ENCODE measurements around the gene PCK2.
A peak's percentile ranks its signal among the peaks of the same experiment; 100 is the strongest.

PCK2 gene

DNA sequence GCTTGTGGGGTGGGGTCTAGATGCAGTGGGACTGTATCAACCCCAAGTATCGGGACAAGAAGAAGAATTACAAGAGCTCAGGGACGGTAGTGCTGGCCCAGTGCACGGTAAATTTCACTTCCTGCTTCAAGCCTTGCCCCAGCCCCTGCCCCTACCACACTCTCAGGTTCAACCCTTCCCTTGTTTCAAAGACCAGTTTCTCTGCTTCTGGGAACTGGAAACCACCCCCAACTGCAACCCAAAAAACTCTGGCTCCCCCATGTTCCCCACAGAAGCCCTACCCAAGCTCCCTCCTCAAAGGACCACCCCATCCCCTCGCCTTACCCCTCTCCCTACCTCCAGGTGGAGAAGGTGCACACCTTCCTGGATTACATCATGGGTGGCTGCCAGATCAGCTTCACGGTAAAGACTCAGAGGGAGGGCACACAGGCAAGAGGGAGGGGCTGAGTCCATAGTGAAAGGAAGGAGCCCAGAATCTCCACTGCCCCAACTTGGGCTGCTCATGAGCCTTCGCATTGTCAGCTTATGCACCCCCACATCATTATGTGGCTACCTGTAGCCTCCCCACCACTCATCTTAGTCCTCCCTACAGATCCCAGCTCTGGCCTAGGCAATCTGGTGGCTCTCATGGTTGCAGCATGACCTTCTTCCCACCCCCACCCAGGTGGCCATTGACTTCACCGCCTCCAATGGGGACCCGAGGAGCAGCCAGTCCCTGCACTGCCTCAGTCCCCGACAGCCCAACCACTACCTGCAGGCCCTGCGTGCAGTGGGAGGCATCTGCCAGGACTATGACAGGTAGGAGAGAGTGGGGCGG lies 18.4 kb upstream of the PCK2 start:
- DNase-seq (ENCODE audit: low spot score) = no peak

DNA sequence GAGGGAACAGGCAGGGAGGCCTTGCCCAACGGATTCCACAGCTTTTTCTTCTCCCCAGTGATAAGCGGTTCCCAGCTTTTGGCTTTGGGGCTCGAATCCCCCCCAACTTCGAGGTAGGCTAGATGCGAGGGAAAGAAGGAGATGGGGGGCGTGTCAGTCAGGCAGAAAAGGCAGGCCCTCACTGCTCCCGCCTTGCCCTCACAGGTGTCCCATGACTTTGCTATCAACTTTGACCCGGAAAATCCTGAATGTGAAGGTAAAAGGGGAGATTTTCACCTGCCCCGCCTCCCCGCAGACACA lies 17.9 kb upstream of the PCK2 start:
- no peak for DNase-seq (ENCODE audit: low spot score)

DNA sequence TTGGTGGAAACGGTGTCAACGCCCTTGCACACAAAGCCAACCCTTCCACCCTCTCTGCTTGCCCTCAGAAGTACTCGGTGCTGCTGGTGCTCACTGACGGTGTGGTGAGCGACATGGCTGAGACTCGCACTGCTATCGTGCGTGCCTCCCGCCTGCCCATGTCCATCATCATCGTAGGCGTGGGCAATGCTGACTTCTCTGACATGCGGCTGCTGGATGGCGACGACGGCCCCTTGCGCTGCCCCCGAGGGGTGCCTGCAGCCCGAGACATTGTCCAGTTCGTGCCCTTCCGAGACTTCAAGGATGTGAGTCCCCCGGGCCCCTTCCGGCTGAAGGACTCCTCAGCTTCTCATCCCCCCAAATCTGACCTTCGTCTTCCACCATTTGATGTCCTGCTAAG lies 17.0 kb upstream of the PCK2 start:
- no peak for DNase-seq (ENCODE audit: low spot score)

DNA sequence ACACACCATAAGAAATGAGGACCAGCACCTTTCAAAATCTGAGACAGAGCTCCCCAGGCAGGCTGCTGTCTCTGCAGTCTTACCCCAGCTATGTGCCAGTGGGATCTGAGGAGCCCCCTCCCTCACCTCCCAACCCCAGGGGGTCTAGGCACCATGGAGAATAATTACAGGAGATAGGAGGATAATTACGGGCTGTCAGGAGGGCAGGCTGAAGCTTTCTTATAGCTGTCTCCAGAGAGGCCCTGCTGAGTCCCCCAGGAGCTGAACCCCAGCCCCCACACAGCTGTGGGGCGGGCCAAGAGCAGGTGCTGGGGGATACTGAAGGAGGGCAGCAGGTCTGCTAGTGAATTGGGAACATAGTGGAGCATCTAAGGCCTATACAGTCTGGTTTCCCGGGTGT lies 16.0 kb upstream of the PCK2 start:
- no peak for DNase-seq (ENCODE audit: low spot score)

DNA sequence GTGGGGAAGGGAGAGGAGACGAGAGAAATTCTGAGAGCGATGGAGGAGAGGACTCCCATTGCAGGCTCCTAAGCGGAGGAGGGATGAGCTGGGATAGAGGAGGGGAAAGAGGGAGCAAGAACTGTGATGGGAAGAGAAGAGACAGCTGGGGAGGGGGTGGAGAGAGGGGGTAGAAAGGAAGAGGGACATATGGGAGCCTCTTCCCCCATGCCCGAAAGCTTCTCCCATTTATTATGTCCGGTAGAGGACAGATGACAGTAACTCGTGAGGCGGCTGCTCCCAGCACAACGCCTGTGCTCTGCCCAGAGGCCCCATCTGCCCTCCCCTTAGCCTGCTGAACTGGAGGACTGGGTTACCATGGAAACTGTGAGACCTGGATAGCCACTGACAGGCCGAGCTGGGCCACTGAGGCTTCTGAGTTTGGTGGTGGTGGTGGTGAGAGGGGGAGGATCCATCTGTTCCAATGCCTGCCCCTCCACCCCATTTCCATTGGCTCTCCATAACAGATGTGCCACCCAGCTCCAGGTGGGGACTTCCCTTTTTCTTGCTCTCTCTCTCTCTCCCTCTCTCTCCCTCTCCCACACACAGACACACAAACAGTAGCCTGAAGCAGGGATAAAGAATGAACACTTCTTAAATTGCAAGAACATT lies 14.5 kb upstream of the PCK2 start:
- no peak for DNase-seq (ENCODE audit: low spot score)

DNA sequence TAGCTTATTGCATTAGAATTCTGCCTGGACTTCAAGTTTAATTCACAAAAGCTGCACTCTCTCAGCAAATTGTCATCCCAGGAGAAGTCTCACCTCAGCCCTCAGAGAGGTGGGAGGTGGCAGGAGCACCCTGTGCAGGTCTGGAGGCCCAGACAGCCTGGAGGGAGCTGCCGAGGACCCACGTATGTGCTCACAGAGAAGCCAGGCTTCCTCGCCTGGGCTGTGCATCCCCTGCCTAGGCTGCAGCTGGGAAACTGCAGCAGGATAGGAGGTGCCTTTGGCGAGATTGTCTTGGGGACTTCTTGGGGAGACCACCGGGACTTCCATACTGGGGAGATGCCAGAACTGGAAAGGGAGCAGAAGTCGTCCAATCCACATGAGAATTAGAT lies 14.0 kb upstream of the PCK2 start:
- DNase-seq (ENCODE audit: low spot score) = no peak

DNA sequence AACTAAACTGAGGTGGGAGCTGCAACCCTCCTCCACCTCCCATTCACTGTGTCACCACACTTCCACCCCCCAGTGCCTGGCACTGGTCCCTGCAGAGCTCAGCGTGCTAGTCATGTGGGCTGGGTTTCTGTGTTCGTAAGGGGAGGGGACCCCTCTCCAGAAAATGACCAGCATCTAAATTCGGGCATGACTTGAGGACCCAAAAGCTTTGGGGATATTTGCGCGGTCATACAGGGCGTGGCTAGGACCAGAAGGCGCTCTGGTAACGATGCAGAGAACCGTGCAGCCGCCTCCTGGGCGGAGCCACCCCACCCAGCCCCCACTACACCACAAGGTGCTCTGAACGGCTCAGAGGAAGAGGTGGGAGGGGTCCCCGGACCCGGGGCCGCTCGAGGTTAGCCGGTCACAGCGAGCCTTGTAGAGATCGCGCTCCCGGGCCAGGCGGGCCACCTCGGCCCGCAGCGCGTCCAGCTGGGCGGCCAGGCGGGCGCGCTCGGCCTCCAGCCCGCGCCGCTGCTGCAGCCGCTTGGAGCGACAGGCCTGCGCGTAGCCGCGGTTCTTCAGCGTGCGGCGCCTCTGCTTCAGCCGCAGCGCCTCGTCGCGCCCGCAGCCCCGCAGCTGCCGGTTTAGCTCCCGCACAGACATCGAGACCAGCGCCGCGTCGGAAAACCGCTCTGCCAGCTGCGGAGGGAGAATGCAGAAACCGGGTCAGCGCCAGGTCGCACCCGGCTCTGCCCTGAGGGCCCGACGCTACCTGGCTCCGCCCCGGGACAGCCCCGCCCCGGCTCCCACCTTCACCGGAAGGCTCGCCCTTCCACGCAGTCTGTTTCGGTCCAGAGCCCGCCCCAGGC lies 13.0 kb upstream of the PCK2 start:
- no peak for DNase-seq (ENCODE audit: low spot score)

DNA sequence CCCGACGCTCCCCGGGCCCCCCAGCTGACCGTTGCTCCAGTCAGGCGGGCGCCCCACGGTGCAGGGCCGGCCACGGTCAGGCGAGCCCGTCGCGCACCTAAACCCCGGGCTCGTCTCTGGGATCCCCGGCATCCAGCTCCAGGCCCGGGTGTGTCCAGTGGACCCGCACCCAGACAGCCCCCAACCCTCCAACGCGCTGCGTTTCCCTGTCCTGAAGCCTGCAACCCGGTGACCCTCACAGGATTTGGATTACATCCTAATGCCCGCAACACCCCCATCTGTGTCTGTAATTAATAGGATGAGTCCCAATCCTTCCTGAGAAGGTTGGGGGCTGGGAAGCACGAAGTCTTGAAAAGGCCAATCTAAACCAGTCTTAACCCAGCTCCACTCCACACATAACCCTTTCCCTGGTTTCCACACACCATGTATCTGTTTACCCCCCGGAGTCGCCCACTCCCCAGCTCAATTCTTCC lies 12.3 kb upstream of the PCK2 start:
- no peak for DNase-seq (ENCODE audit: low spot score)

DNA sequence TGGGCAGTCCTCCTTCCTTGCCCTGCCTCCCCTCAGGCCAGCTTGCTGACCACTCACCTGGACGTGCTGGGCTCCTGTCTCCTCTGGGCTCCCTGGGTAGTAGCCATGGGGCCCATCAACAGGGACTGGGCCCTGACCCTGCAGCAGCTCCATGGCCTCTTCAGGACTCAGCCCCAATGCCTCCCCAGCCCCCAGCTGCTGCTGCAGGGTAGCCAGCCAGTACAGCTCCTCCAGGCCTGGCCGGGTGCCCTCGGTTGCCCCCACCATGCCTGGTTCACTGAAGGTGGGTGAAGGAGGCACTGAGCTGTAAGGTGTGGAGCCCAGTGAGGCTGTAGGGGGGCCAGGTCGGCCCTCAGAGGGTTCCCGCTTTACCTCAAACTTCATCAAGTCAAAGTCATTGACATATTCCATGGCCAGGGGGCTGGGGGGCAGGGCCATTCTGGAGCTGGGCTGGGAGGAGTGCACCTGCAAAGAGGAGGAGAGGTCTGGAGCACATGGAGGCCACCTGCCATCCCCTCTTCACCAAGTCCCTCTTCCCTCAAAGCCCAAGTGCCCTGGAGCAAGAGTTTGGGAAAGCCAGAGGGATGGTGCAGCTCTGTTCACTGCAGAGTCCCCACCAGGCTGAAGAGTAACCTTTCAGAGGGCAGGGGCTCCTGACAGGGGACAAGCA lies 11.6 kb upstream of the PCK2 start:
- DNase-seq (ENCODE audit: low spot score) = no peak

DNA sequence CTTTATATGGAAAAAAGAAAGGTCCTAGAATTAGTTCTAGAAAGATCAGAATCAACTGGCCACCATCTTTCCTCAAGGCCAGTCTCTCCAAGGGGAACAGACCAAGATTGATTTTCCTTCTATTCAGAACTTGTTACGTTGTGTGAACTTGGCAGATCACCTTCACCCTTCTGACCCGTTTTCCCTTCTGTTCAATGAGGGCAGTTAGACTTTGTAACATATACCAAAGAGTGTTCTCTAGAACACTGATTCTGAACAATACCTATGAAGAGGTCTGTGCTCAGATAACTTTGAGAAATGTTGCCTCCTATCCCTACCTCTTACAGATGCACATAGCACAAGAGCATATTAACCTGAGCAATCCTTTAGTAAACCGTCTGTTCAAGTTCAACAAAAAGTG lies 10.6 kb upstream of the PCK2 start:
- no peak for DNase-seq (ENCODE audit: low spot score)

DNA sequence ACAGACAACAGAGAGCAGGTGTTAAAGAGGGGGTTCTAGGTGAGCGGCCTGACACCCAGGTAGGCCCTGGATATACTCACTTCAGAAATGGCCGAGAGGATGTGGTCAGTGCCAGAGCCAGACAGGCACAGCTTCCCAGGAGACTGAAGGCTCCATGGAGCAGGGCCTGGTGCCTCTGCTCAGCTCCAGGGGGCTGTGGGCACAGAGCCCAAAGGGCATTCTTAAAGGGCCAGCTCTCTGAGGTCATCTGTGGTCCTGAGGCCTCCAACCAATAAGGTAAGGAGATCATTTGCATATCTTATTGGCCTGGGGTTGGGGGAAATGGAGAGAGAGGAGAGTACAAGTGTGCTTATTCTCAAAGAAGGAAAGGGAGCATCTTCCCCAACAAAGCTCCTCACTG lies 9.7 kb upstream of the PCK2 start:
- DNase-seq (ENCODE audit: low spot score) = no peak

DNA sequence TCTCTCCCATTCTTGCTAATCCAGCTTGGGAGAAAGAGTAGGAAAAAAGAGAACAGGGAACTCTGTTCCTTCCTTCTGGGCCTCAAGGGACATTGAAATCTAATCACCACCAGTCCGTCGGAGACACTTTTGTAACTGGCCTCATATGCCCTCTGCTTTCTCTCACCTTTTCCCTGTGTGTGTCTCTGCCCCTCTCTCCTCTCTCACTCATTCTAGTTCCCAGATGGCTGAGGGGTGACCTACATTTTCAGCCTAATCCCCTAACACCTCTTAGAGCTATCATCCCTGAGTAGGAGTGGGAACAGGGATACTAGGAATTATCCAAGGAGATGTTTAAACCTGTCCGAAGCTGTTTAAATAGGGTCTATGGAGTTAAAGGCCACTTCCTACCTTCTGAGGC lies 8.9 kb upstream of the PCK2 start:
- DNase-seq (ENCODE audit: low spot score) = no peak

DNA sequence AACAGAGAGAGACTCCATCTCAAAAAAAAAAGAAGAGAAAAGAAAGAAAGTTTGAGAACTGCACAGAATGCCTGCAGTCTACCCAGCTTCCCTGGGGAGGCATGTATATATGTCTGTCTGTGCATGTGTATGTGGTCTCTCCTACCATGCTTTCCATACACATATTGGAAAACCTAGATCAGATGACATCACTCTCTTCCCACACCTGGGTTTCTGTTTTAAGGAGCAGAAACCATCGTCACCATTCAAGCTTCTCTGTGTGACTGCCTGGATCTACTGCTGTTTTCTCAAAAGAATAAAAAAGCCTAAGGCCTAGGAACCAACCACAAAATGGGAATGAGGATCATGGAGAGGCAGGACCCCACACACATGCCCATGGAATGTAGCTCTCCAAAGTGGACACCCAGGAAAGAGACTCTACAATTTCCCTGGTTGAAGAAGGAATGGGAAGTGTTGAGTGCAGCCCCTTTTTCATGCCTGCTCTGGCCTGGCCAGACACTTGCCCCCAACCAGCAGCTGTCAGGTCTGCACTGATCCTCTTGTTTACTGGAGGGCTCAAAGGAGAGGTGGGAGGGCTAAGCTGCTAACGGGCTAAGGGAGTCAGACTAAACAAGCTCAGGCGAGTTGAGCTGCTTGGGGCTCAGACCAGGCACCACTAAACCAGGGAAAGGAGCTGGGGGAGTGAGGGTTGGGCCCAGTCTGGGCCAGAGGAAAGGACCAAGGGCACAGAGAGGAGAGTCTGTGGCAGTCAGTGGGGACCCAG lies 7.7 kb upstream of the PCK2 start:
- no peak for DNase-seq (ENCODE audit: low spot score)

DNA sequence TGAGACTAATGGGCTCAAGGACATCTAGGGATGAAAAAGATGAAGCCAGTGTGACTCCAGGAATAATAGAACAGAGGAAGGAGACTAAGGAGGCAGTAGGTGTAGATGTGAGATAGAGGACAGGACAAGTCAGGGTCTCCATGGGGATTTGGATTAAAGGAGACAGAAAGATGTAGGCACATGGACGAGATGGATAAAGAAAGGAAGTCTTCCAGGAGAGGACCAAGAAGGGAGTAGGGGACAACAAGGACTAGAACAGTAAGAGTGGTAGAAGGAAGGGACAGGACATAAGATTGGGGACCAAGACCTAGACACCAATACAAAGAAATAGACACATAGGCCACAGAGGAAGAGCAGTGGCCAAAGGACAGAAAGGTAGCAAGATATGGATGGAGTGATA lies 7.1 kb upstream of the PCK2 start:
- DNase-seq (ENCODE audit: low spot score) = no peak

DNA sequence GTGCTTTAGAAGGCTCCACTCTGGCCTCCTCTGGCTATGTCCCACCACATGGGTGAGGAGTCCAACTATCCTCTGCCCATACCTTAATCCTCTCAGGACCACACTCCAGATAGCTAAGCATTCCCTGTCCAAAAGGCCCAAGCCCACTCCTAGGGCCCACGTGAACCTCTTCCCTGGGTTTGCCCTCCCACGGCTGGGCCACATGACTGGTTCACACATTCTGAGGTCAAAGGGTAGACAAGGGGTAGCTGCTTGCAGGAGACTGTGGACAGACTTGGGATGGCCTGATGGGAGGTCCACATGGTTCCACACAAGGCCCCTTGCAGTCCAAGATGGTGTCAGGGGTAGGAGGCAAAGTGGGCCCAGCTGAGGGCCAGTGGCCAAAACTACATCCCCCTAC lies 6.0 kb upstream of the PCK2 start:
- DNase-seq (ENCODE audit: low spot score) = no peak

DNA sequence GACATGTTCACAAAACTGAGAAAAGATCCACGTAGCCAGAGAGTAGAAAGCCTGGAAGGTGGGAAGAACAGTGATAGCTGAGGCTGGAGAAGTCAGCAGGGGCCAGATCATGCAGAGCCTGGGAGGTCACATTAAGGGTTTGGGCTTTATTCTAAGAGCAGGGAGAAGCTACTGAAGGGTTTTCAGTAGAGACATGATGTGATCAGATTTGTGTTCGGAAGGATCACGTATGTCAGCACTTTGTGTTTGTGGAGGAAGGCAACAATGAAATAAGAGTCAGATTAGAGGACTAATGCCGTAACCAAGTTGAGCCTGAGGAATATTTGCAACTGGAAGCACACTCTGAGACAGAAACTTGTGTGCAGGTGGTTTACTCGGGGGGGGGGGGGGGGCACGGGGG lies 4.2 kb upstream of the PCK2 start:
- DNase-seq (ENCODE audit: low spot score) = no peak

DNA sequence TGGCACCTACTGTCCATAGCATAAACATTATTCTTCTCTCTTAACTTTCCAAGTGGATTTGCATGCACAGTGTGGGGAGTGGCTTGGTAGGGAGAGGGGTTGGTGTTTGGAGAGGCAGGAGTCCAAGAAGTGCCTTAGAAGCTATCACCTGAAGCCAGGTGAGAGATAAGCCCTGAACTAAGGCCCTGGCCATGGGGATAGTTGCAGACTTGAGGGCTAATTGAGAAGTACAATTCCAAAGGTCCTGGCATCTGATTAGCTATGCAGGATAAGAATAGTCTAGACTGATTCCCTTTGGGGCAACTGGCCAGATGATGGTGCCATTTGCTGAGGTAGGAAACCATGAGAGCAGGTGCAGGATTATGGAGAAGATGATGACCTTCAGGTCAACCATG lies 2.0 kb upstream of the PCK2 start:
- DNase-seq (ENCODE audit: low spot score) = no peak

DNA sequence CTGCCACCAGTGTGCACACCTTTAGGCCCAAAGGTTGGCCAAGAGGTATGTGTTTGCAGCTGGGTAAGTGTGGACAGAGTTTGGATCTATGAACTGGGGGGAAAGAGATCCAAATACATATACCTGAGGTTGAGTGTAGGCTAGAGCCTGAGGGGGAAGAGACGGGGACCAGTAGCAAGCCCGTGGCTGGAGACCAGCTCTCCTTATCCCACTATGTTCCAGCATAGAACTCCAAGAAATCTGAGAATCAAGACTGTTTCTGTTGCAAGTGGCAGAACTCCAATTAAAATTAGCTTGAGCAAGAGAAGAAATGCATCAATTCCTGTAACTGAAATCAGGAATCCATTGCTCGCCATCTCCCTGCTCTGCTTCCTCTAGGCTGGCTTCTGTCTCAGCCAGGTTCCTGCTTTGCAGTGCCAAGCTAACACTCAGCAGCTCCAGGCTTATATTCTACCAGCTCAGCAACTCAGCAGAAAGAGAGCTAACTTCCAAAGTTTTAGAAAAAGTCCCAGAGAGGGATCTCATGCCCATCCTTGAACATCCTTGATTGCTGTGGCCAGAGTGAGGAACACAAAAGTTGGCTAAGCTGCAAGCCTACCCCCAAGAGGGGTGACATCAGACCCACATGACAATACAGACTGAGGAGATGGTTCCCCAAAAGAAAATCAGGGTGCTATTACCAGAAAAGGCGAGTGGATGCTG lies 1.5 kb upstream of the PCK2 start:
- no peak for DNase-seq (ENCODE audit: low spot score)

DNA sequence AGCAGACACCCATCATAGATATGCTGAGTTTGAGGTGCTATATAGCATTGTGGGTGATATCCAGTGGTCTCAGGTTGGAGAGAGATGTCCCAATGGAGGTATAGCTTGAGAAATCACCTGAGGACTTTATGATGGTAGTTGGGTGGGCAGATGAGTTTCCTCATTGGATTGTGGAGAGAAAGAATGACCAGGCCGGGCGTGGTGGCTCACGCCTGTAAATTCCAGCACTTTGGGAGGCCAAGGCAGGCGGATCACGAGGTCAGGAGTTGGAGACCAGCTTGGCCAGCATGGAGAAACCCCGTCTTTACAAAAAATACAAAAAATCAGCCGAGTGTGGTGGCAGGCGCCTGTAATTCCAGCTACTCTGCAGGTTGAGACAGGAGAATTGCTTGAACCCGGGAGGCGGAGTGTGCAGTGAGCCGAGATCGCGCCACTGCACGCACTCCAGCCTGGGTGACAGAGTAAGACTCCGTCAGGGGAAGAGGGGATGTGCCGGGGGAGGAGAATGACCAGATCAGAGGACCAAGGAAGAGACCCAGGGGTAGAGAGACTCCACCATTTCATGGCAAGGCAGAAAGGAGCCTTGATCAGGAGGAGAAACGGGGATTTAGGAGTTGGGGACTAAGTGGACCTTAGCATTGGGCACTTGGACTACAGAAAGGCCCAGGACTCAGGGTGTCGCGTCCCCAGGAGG lies 757 bp upstream of the PCK2 start:
- no peak for DNase-seq (ENCODE audit: low spot score)

DNA sequence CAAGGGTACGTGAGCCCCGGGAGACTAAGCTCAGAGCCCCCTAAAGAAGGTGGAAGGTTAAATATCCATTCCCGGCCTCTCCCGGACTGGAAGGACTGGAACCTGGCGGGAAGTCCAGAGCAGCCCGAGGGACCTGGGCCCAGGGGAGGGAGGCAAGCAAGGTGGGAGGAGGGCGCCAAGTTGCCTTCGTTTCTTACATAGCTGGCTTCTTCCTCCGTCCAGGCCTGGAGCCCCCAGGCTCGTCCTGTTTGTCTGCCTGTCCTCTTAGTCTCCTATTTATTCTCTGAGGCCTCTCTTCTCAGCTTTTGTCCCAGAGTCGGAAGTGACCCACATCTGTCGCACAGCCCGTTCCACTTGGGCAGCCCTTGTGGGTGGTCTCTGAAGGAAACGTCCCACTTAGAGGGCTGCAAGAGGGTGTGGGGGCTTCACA lies 745 bp downstream of the PCK2 start:
- peak; percentile 41 for DNase-seq (ENCODE audit: low spot score)

All from hematopoietic multipotent progenitor cell treated with erythropoietin and hydrocortisone succinate and interleukin-3 and kit ligand, for 17 days (in vitro differentiated cells).